Hypothalamus (tissue), 51 donors: ENCODE results near the gene SASH1.
A peak's percentile ranks its signal among the peaks of the same experiment; 100 is the strongest.
"Not testable (repeated sequence)": the region's sequence is repeated elsewhere in the genome, so short reads cannot be mapped to it uniquely, and the experiment has no call there.

Source experiments
- DNase-seq, 51 donors: peaks; one replicate each; lab custom pipeline; 2025; lab: John Stamatoyannopoulos, UW

Gene SASH1

GRCh38 chr6:148565321-148565926 is 222.8 kb downstream of the SASH1 start:
- DNase-seq, result no peak

GRCh38 chr6:148565930-148566663 is 223.5 kb downstream of the SASH1 start:
- peak in 6 of 51 donors; percentile 5 to 27 (median 20) for DNase-seq

GRCh38 chr6:148566664-148567350 is 224.2 kb downstream of the SASH1 start:
- no peak for DNase-seq

GRCh38 chr6:148570456-148570855 is 227.8 kb downstream of the SASH1 start:
- DNase-seq, result no peak

GRCh38 chr6:148572676-148573335 is 230.2 kb downstream of the SASH1 start:
- no peak for DNase-seq

GRCh38 chr6:148573922-148574321 is 231.3 kb downstream of the SASH1 start:
- no peak for DNase-seq

- peak in 44 of 51 donors; percentile 10 to 84 (median 56) for DNase-seq
Measured at GRCh38 chr6:148577687-148578488, 235.2 kb downstream of the SASH1 start.

- DNase-seq, result peak in 1 of 51 donors; percentile 9
Measured at GRCh38 chr6:148578489-148578814, 235.8 kb downstream of the SASH1 start.

- DNase-seq, result no peak
Measured at GRCh38 chr6:148578837-148579565, 236.4 kb downstream of the SASH1 start.

GRCh38 chr6:148580442-148580841 is 237.8 kb downstream of the SASH1 start:
- DNase-seq, result no peak

GRCh38 chr6:148583631-148584030 is 241.0 kb downstream of the SASH1 start:
- no peak for DNase-seq

GRCh38 chr6:148585641-148586040 is 243.0 kb downstream of the SASH1 start:
- not testable (repeated sequence) for DNase-seq

GRCh38 chr6:148590883-148591282 is 248.2 kb downstream of the SASH1 start:
- DNase-seq, result no peak

- no peak for DNase-seq
Measured at GRCh38 chr6:148591656-148592055, 249.0 kb downstream of the SASH1 start.

- no peak for DNase-seq
Measured at GRCh38 chr6:148593130-148593812, 250.6 kb downstream of the SASH1 start.

- DNase-seq, result no peak
Measured at GRCh38 chr6:148593813-148594170, 251.2 kb downstream of the SASH1 start.

- DNase-seq, result no peak
Measured at GRCh38 chr6:148595550-148595949, 252.9 kb downstream of the SASH1 start.

- no peak for DNase-seq
Measured at GRCh38 chr6:148596891-148597455, 254.3 kb downstream of the SASH1 start.

GRCh38 chr6:148598724-148599123 is 256.1 kb downstream of the SASH1 start:
- DNase-seq, result no peak
